ENCODE measurements around the gene HPCAL4.
A peak's percentile ranks its signal among the peaks of the same experiment; 100 is the strongest.

The HPCAL4 gene

DNA sequence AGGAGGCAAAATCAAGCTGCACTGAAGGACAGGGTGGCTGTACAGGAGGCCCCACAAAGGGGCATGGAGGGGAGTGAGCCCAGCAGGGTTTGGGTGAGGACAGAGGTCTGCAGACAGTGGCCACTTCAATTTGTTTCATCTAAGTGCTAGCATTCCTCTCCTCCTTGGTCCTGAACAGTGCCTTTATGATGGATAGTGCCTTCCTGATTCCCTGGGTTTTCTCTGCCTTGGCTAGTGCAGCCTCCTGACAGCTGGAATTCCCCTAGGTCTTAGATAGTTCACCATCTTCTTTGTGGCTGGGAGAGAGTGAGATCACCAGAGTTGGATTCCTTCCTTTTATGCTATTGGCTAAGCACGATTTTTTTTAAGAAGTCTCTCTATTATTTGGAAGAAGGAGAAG lies 3.8 kb upstream of the HPCAL4 start (continued):
- TF ChIP-seq ZNF302 (tag by site-specific recombination; IDR thresholded peaks at IDR 0.05; ENCODE audit: low read depth) (no peak), RBAK (tag by site-specific recombination; IDR thresholded peaks at IDR 0.05) (no peak), KLF8 (tag by site-specific recombination; IDR thresholded peaks at IDR 0.05) (no peak), ZNF394 (tag by site-specific recombination; IDR thresholded peaks at IDR 0.05; ENCODE audit: borderline replicate concordance) (no peak), ZNF664 (tag by site-specific recombination; IDR thresholded peaks at IDR 0.05) (no peak), ZFHX2 (tag by site-specific recombination; conservative IDR thresholded peaks at IDR 0.05) (no peak)

- CTCF ChIA-PET: interaction anchor here (0.5 to 2.3 kb wide), 5 partner anchors 8 to 348 kb away, joined by 3 to 13 read pairs (median 4); no protein-coding TSS in a partner anchor
Observed at GRCh38 chr1:39694026-39694425, 2.8 kb upstream of the HPCAL4 start.

GRCh38 chr1:39692152-39693074 lies 1.2 kb upstream of the HPCAL4 start:
- ChIA-PET POLR2A (interaction anchor here (0.5 to 1.6 kb wide), 6 partner anchors 9 to 86 kb away, joined by 3 to 12 read pairs (median 4); partner anchors contain the start of gene PPIE), CTCF (interaction anchor here (0.8 to 1.6 kb wide), 9 partner anchors 9 to 86 kb away, joined by 3 to 11 read pairs (median 4); no protein-coding TSS in a partner anchor)

More at GRCh38 chr1:39694026-39694425, 2.8 kb upstream of the HPCAL4 start:
- no peaks in the 10 kb centered on the region for H3K36me3 ChIP-seq (ENCODE audit: control insufficient read depth in 2 of 2, insufficient read depth in 1 of 2, low read length in 2 of 2)
- TF ChIP-seq ZNF792 (tag by site-specific recombination; IDR thresholded peaks at IDR 0.05) (no peak), ZBTB7A (tag by site-specific recombination; IDR thresholded peaks at IDR 0.05; ENCODE audit: low read depth) (no peak), ZNF623 (tag by site-specific recombination; IDR thresholded peaks at IDR 0.05) (0 out of 2 replicates have a peak, but pooled peaks have one; percentile 1), ZNF639 (tag by site-specific recombination; IDR thresholded peaks at IDR 0.05) (no peak), ZIC2 (tag by site-specific recombination; IDR thresholded peaks at IDR 0.05) (no peak)
- TF ChIP-seq, protein P1, sequence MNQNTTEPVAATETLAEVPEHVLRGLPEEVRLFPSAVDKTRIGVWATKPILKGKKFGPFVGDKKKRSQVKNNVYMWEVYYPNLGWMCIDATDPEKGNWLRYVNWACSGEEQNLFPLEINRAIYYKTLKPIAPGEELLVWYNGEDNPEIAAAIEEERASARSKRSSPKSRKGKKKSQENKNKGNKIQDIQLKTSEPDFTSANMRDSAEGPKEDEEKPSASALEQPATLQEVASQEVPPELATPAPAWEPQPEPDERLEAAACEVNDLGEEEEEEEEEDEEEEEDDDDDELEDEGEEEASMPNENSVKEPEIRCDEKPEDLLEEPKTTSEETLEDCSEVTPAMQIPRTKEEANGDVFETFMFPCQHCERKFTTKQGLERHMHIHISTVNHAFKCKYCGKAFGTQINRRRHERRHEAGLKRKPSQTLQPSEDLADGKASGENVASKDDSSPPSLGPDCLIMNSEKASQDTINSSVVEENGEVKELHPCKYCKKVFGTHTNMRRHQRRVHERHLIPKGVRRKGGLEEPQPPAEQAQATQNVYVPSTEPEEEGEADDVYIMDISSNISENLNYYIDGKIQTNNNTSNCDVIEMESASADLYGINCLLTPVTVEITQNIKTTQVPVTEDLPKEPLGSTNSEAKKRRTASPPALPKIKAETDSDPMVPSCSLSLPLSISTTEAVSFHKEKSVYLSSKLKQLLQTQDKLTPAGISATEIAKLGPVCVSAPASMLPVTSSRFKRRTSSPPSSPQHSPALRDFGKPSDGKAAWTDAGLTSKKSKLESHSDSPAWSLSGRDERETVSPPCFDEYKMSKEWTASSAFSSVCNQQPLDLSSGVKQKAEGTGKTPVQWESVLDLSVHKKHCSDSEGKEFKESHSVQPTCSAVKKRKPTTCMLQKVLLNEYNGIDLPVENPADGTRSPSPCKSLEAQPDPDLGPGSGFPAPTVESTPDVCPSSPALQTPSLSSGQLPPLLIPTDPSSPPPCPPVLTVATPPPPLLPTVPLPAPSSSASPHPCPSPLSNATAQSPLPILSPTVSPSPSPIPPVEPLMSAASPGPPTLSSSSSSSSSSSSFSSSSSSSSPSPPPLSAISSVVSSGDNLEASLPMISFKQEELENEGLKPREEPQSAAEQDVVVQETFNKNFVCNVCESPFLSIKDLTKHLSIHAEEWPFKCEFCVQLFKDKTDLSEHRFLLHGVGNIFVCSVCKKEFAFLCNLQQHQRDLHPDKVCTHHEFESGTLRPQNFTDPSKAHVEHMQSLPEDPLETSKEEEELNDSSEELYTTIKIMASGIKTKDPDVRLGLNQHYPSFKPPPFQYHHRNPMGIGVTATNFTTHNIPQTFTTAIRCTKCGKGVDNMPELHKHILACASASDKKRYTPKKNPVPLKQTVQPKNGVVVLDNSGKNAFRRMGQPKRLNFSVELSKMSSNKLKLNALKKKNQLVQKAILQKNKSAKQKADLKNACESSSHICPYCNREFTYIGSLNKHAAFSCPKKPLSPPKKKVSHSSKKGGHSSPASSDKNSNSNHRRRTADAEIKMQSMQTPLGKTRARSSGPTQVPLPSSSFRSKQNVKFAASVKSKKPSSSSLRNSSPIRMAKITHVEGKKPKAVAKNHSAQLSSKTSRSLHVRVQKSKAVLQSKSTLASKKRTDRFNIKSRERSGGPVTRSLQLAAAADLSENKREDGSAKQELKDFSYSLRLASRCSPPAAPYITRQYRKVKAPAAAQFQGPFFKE (tag by site-specific recombination; IDR thresholded peaks at IDR 0.05; ENCODE audit: borderline replicate concordance): no peak
- H3K9me3 ChIP-seq (ENCODE audit: control insufficient read depth, insufficient read depth, low read depth, low read length): no peaks in the 10 kb centered on the region
- H3K4me3 ChIP-seq (ENCODE audit: low read depth, low read length): no peak overlapping the region
- no peak overlapping the region for H3K27ac ChIP-seq (ENCODE audit: extremely low read depth, low read depth, low read length)
- no peaks in the 10 kb centered on the region for H3K4me1 ChIP-seq (ENCODE audit: control insufficient read depth, insufficient read depth, low read length)
- POLR2A ChIA-PET: interaction anchor here (0.5 kb wide), 1 partner anchor 481 kb away, joined by 3 read pairs; no protein-coding TSS in a partner anchor

More at GRCh38 chr1:39692152-39693074, 1.2 kb upstream of the HPCAL4 start:
- Histone ChIP-seq H3K4me1 (ENCODE audit: control insufficient read depth, insufficient read depth, low read length) (no peaks in the 10 kb centered on the region), H3K9me3 (ENCODE audit: control insufficient read depth, insufficient read depth, low read depth, low read length) (no peaks in the 10 kb centered on the region), H3K4me3 (ENCODE audit: low read depth, low read length) (no peak overlapping the region), H3K27ac (ENCODE audit: extremely low read depth, low read depth, low read length) (no peak overlapping the region), H3K36me3 (ENCODE audit: control insufficient read depth in 2 of 2, insufficient read depth in 1 of 2, low read length in 2 of 2) (no peaks in the 10 kb centered on the region)
- TF ChIP-seq BCL11A (tag by site-specific recombination; IDR thresholded peaks at IDR 0.05; ENCODE audit: low read depth): no peak
- TF ChIP-seq ZBTB1 (tag by site-specific recombination; IDR thresholded peaks at IDR 0.05): no peak

Data from HEK293 (cell line).